GM21423 (cell line): ENCODE measurements around the gene SYNPO2.
"Not testable (repeated sequence)": the region's sequence is repeated elsewhere in the genome, so short reads cannot be mapped to it uniquely, and the experiment has no call there.

Experiments used
- ATAC-seq: cut with Tn5 transposase; IDR thresholded peaks from one replicate; pipeline ENCODE4 v1.9.1; 2021; ENCODE audit warnings: mild to moderate bottlenecking, moderate library complexity; ENCODE audit not compliant: unreplicated experiment

SYNPO2 gene

DNA sequence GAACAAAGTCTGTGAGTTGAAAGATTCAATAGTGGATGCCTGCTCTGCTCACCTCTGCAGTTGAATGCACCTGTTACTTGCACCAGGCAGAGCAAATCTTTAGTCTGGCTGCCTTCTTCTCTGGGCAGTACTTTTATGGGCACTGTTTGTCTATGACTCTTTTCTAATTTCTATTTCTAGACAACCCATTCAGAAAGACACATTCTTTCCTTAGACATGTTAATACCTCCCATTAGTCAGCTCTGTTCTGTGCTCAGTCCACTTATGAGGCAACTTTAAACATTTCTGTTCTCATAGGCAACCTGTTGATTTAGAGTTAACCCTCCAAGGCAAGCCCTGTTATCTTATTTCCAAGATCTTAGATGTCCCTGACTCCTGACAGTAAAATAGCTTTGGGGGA is 108.9 kb downstream of the SYNPO2 start:
- ATAC-seq, result no peak

- no peak for ATAC-seq
These were observed 111.3 kb downstream of the SYNPO2 start for GRCh38 chr4:118999919-119000318.

- ATAC-seq, result no peak
These were observed 111.7 kb downstream of the SYNPO2 start for GRCh38 chr4:119000400-119000799.

- ATAC-seq, result no peak
These were observed 113.8 kb downstream of the SYNPO2 start for GRCh38 chr4:119002476-119002875.

GRCh38 chr4:119003001-119003400 is 114.3 kb downstream of the SYNPO2 start:
- not testable (repeated sequence) for ATAC-seq

DNA sequence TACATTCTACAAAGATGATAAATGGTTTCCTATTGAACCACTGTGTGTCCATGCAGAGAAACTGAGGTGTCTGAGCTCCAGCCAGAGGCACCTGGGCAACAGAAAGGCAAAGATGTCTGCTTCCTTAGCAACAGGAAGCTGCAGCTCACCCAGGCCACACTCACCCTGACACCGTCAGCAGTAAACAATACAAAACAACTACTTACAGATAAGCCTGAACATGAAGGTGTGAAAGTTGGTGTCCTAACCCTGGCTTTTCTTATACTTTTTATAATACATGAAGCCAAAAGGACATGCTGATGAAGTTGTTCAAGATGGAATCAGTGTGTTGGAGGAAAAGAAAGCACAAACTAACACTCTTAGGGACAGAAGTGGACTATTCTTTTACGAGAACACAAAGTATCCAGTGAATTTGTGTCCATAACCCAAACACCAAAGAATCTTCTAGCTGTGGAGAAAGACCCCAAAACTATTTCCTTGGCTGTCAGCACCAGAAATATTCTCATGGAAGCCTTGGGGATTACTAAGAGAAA is 117.3 kb downstream of the SYNPO2 start:
- no peak for ATAC-seq

DNA sequence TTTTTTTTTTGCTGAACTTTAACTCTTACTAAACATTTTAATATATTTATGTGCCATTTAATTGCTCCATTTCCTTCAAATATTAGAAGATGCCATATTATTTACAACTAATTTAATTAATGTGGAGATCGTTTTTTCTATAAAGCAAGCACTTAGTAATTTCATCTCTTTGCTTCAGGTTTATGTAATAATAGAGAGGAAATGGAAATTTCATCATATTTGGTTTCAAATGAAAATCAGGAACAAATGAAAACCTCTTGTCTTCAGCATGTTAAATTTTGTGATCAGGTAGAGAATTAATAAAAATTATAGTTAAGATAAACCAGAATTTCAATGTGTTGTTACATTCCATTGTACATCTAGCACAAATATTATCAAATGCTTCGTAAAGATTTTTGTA is 120.1 kb downstream of the SYNPO2 start:
- ATAC-seq, result no peak

GRCh38 chr4:119010221-119010620 is 121.6 kb downstream of the SYNPO2 start:
- not testable (repeated sequence) for ATAC-seq

- no peak for ATAC-seq
These were observed 122.4 kb downstream of the SYNPO2 start for GRCh38 chr4:119010909-119011606.

- no peak for ATAC-seq
These were observed 122.9 kb downstream of the SYNPO2 start for GRCh38 chr4:119011607-119011988.

DNA sequence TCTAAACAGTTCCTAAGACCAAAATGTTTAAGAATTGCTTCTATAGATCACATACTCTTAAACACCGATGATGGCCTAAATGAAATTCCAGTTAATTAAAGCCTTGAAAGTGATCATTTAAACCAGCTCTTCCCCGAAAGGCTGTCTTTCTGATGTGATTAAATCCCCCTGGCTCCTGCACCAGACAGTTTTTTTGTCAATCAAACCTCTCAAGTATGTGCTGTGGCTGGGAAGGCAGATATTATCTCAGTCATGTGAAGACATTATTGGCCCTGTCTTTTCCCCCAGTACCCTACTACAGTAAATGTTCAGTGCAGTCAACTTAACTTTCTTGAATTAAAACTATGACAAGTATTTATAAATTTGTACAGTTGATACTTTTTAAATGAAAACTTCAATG is 126.0 kb downstream of the SYNPO2 start:
- ATAC-seq, result no peak

DNA sequence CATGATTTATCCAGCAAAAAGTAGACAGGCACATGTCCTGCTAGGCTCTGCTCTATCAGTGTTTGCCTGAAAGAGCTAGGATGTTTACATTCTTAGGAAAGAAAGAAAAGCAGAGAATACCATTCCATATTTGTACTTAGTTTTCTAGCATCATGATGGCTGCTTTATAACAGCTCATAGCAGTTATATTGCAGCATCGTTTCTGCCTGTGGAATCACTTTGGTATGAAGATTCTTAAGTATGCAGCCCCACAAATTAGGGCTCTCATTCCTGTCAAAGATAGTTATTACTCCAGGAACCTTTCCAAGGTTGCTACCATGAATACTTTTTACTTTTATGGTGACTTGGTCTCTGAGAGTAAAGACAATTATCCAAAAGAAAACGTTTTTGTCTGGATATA is 128.0 kb downstream of the SYNPO2 start:
- ATAC-seq, result no peak

DNA sequence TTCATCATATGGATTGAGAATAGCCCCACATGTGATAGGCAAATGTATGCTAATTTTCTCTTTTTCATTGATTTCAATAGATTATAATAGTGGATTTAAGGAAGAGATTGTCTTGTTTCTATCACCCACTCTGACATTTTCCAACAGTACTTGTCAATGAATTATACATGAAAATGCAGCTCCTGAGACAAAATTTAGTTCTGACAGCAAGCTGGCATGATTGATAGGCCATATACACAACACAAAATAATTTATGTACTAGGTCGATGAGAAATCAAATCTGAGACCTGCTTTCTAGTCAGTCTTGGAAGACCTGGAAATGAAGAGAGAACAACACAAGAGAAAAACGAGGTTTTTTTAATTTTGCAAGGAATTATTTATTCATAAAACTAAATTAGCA is 129.0 kb downstream of the SYNPO2 start:
- ATAC-seq, result no peak

DNA sequence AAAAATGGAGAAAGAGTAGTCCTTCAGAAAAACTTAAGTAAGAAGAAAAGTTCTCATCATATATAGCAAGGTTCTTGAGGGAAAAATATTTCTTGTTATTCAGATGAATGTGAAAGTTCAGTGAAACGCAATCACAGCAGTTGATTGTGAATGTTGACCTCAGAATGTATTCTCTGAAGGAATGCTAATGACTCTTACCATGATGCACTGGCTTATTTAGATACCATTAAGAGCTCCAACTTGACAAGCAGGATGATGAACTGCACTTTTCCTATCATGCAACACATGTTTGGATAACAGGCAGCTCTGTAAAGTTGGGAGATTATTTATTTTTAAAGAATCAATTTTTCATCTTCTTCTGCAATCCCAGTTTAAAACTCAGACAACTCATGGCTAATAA is 131.5 kb downstream of the SYNPO2 start:
- no peak for ATAC-seq

DNA sequence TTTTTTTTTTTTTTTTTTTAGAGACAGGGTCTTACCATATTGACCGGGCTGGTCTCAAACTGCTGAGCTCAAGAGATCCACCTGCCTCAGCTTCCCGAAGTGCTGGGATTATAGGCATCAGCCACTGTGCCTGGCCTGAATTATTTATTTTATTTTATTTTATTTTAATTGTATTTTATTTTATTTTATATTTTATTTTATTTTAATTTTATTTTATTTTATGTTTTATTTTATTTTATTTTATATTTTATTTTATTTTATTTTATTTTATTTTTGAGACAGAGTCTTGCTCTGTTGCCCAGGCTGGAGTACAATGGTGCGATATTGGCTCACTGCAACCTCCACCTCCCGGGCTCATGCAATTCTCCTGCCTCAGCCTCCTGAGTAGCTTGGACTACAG is 133.9 kb downstream of the SYNPO2 start:
- not testable (repeated sequence) for ATAC-seq

- ATAC-seq, result no peak
These were observed 135.4 kb downstream of the SYNPO2 start for GRCh38 chr4:119024102-119024501.

DNA sequence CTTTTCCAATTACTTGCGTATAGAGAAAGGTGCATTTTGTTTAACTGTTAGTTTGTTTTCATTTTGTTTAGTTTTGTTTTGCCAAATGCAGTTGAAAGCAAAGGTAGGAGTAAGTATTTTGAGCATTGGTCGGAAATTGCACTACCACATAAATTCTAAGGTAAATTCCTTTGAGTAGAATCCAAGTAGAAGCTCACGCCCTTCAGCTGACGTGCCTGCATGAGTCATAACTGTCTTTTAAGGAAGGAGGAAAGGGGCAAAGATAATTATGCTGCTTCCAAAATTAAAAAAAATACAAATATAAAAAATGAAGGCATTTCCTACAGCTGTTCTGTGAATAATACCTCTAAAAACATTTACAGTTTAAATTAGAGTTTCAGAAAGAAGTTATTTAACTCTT is 136.8 kb downstream of the SYNPO2 start:
- no peak for ATAC-seq

DNA sequence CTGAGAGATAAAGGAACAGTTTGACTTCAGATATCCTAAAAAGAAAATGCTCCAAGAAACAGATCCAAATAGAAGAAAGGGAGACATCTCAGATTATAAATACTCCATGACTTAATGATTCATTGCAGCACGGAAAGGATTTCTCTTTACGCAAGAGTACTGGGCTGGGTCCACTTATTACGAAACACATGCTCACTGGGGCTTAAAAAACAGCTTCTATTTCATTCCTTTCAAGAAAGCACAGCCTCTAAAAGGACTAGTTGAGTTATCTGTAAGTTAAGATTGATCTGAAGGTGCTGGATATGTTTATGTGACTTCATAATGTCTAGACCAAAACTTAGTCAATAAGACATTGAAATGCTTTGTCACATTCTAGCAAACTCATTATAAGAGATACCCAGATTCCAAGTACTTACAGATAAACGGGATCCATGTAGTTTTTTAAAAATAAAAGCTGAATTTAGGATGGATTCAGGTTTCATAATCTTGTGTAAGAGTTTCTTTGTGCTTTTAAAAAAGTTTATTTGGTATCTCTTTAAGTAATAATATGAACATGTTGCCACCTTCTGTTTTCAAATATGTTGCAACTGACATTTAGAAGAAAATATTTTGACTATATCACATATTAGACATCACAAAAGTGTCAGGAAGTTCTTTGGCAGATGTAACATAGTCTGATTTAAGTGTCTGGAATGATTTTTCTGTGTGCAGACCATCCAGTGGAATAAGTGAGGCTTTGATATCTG is 137.4 kb downstream of the SYNPO2 start:
- ATAC-seq, result no peak

DNA sequence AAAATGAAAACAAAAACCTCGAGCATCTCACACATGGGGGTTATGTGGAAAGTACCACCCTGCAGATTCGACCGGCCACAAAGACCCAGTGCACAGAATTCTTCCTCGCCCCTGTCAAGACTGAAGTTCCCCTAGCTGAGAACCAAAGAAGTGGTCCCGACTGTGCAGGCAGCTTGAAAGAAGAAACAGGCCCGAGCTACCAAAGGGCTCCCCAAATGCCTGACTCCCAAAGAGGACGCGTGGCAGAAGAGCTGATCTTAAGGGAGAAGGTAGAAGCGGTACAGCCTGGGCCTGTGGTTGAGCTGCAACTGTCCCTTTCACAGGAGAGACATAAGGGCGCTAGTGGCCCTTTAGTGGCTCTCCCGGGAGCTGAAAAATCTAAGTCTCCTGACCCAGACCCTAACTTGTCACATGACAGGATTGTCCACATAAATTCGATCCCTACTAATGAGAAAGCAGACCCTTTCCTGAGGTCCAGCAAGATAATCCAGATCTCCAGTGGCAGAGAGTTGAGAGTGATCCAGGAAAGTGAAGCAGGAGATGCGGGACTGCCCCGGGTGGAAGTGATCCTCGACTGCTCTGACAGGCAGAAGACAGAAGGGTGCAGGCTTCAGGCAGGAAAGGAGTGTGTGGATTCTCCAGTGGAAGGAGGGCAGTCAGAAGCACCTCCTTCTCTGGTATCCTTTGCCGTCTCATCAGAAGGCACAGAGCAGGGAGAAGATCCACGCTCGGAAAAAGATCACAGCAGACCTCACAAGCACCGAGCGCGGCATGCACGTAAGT is 138.2 kb downstream of the SYNPO2 start:
- no peak for ATAC-seq

DNA sequence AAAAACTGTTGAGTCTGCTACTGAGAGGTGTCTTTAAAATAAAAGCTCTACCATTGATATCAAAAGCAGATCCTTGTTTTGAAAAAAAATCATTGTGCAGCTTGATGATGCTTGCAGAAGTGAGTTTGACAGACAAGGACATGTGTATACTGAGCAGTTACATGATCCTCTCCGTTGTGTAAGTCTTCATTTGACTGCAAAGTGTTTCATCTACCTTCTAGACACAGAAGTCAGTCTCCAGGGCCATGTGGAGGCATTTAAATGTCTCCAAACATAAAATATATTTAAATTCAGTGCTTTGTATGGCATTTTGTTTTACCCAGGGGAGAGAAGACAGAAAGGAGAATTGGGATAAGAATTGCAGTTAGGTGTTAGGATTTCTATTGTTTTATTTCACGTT is 139.2 kb downstream of the SYNPO2 start:
- ATAC-seq, result no peak

DNA sequence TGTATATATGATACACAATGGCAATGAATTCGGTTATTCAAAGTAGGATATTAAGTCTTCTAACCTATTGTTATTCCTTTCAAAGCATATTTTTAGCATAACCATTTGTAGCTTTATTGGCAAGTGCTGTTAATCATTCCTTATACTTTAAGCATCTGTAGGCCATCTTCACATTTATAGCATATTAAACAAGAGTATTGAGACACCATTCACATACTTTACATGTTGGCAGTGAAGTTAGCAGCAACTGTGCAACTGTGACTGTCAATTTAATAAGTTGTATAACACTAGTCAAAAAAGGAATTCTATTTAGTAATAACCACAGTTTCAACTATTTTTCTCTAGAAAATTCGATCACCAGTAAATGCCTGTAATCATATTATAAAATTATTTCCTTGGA is 139.6 kb downstream of the SYNPO2 start:
- no peak for ATAC-seq
